Astrocyte (in vitro differentiated cells and primary cell): ENCODE measurements around the gene PRKD1. TPM values are rescaled to one million over a fixed set of nuclear protein-coding genes. Genes with fewer than 3 reads are reported as not detected.

ENCODE experiments used
- DNase-seq: peaks from one replicate; pipeline ENCODE4 v3.0.0-alpha.2; 2010; ENCODE audit warnings: low read depth
- FAIRE-seq: peaks from 2 replicates; lab custom pipeline; 2011; peaks lifted over from hg19 to GRCh38; lab: Jason Lieb, UNC
- H2AFZ ChIP-seq: 2 replicates; pipeline ENCODE4 v1.6.0; 2012; ENCODE audit warnings: low read depth, low read length, inconsistent platforms
- H3K27ac ChIP-seq: 2 replicates; pipeline ENCODE4 v1.5.1; 2011; ENCODE audit warnings: low read depth, low read length, inconsistent platforms
- H3K27me3 ChIP-seq: 2 replicates; pipeline ENCODE4 v1.6.0; 2011; ENCODE audit warnings: low read length, inconsistent platforms; ENCODE audit not compliant: insufficient read depth
- H3K36me3 ChIP-seq: 2 replicates; pipeline ENCODE4 v1.5.1; 2011; ENCODE audit warnings: low read length, inconsistent platforms; ENCODE audit not compliant: insufficient read depth
- H3K4me1 ChIP-seq: 2 replicates; pipeline ENCODE4 v1.5.1; 2011; ENCODE audit warnings: low read length, inconsistent platforms; ENCODE audit not compliant: insufficient read depth
- H3K4me2 ChIP-seq: 2 replicates; pipeline ENCODE4 v1.6.0; 2012; ENCODE audit warnings: low read length, inconsistent platforms
- H3K4me3 ChIP-seq: 2 replicates; pipeline ENCODE4 v1.5.1; 2011; ENCODE audit warnings: low read depth, mild to moderate bottlenecking, low read length, inconsistent platforms; ENCODE audit not compliant: insufficient read depth
- H3K79me2 ChIP-seq: 2 replicates; pipeline ENCODE4 v1.6.0; 2012; ENCODE audit warnings: mild to moderate bottlenecking, low read length, inconsistent platforms; ENCODE audit not compliant: insufficient read depth
- H3K9ac ChIP-seq: 2 replicates; pipeline ENCODE4 v1.6.0; 2012; ENCODE audit warnings: mild to moderate bottlenecking, low read length, inconsistent platforms
- H3K9me3 ChIP-seq: 2 replicates; pipeline ENCODE4 v1.5.1; 2012; ENCODE audit warnings: low read depth, mild to moderate bottlenecking, low read length, inconsistent platforms; ENCODE audit not compliant: insufficient read depth
- H4K20me1 ChIP-seq: 2 replicates; pipeline ENCODE4 v1.6.0; 2012; ENCODE audit warnings: low read length, inconsistent platforms; ENCODE audit not compliant: insufficient read depth
- H3K27ac Mint-ChIP-seq: one replicate; pipeline ENCODE4 v1.8.0; 2021; ENCODE audit warnings: mild to moderate bottlenecking, mixed read lengths; ENCODE audit not compliant: unreplicated experiment
- H3K27me3 Mint-ChIP-seq: one replicate; pipeline ENCODE4 v1.8.0; 2021; ENCODE audit warnings: low read depth, mixed read lengths; ENCODE audit not compliant: unreplicated experiment
- H3K36me3 Mint-ChIP-seq: one replicate; pipeline ENCODE4 v1.8.0; 2021; ENCODE audit warnings: low read depth, mixed read lengths; ENCODE audit not compliant: unreplicated experiment
- H3K4me1 Mint-ChIP-seq: one replicate; pipeline ENCODE4 v1.8.0; 2021; ENCODE audit warnings: low read depth, mixed read lengths; ENCODE audit not compliant: unreplicated experiment
- H3K4me3 Mint-ChIP-seq: one replicate; pipeline ENCODE4 v1.8.0; 2021; ENCODE audit warnings: mild to moderate bottlenecking, moderate library complexity, mixed read lengths; ENCODE audit not compliant: unreplicated experiment
- H3K9me3 Mint-ChIP-seq: one replicate; pipeline ENCODE4 v1.8.0; 2021; ENCODE audit warnings: mild to moderate bottlenecking, mixed read lengths; ENCODE audit not compliant: unreplicated experiment
- CTCF ChIP-seq: IDR thresholded peaks from 2 replicates; pipeline ENCODE4 v1.5.1; 2011; ENCODE audit warnings: low read depth, mild to moderate bottlenecking, inconsistent platforms, low read length, moderate library complexity; ENCODE audit not compliant: insufficient read depth
- EZH2 ChIP-seq: IDR thresholded peaks from 2 replicates; pipeline ENCODE4 v1.6.1; 2012; ENCODE audit warnings: mild to moderate bottlenecking, low read length, inconsistent platforms; ENCODE audit not compliant: insufficient read depth
- total RNA-seq: library from RNA; stranded (reverse); gene quantifications from 2 replicates; pipeline ENCODE4 v1.2.1, GENCODE V29; 2021

PRKD1 gene
- total RNA-seq, 1 donor from 2014 or later, result 5.9 TPM

DNA sequence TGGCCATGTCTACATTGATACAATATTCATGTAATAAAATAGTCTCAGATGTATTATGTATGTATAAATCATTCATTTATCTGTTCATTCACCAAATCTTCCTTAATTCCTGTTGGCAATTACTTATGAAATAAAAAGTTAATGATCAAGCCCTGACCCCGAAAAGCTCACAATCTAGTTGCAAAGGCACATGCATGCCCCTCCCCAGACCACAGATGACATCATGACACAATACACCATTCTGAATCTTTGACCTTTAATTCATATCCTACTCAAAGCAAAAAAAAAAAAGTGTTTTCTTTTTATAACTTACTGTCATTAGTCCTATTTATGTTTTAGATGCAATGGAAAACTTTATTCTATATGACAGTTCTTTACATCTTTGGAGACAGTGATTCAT lies 346.9 kb downstream of the PRKD1 start:
- TF ChIP-seq EZH2 (no peak), CTCF (no peak)
- Mint-ChIP-seq H3K4me1 (peaks cover 6% of the 10 kb centered on the region), H3K9me3 (no peaks in the 10 kb centered on the region), H3K27me3 (no peaks in the 10 kb centered on the region), H3K36me3 (no peaks in the 10 kb centered on the region), H3K27ac (no peak overlapping the region), H3K4me3 (no peak overlapping the region)
- Histone ChIP-seq H3K9ac (no peak overlapping the region), H3K4me2 (no peak overlapping the region), H3K4me3 (no peak overlapping the region), H3K79me2 (no peaks in the 10 kb centered on the region), H3K36me3 (no peaks in the 10 kb centered on the region), H3K27me3 (no peaks in the 10 kb centered on the region), H4K20me1 (no peaks in the 10 kb centered on the region), H2AFZ (no peak overlapping the region), H3K27ac (no peak overlapping the region), H3K4me1 (no peaks in the 10 kb centered on the region), H3K9me3 (no peaks in the 10 kb centered on the region)
- FAIRE-seq (no peak), DNase-seq (no peak)

- H3K9me3 Mint-ChIP-seq, result no peaks in the 10 kb centered on the region
- DNase-seq (no peak), FAIRE-seq (no peak)
- H3K4me1 Mint-ChIP-seq, result peaks cover 1% of the 10 kb centered on the region
- Histone ChIP-seq H3K4me2 (no peak overlapping the region), H2AFZ (no peak overlapping the region), H3K9me3 (no peaks in the 10 kb centered on the region), H3K36me3 (no peaks in the 10 kb centered on the region), H3K79me2 (no peaks in the 10 kb centered on the region), H3K4me3 (no peak overlapping the region), H3K4me1 (no peaks in the 10 kb centered on the region), H3K27me3 (no peaks in the 10 kb centered on the region), H3K9ac (no peak overlapping the region), H4K20me1 (no peaks in the 10 kb centered on the region), H3K27ac (no peak overlapping the region)
- no peaks in the 10 kb centered on the region for H3K36me3 Mint-ChIP-seq
- H3K27ac Mint-ChIP-seq, result no peak overlapping the region
- H3K4me3 Mint-ChIP-seq, result no peak overlapping the region
- H3K27me3 Mint-ChIP-seq, result no peaks in the 10 kb centered on the region
- TF ChIP-seq CTCF, result no peak
- TF ChIP-seq EZH2, result no peak
Measured at GRCh38 chr14:29579838-29580237, 347.8 kb downstream of the PRKD1 start.

DNA sequence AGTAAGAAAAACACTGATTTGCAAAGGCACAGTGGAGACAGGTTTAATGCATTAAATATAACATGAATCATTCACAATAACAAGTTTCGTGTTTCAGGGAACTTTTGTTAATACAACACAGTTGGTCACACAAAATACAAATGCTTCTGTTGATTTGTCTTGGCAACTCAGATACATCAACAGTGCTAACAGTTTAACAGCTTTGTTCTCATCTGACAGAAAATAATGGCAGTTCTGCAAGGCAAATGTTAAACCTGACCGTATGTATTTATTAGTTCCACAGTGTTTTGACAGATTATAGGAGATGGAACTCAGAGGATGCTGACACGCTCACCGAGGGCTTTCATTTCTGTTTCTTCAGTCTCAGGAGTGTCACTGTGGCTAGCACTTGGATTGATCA lies 350.7 kb downstream of the PRKD1 start:
- H3K36me3 ChIP-seq, result no peaks in the 10 kb centered on the region
- DNase-seq, result no peak
- H3K27me3 ChIP-seq, result no peaks in the 10 kb centered on the region
- no peak overlapping the region for H2AFZ ChIP-seq
- TF ChIP-seq EZH2 (no peak), CTCF (no peak)
- no peaks in the 10 kb centered on the region for H4K20me1 ChIP-seq
- no peaks in the 10 kb centered on the region for H3K9me3 ChIP-seq
- no peak overlapping the region for H3K4me3 ChIP-seq
- no peak overlapping the region for H3K4me2 ChIP-seq
- H3K9ac ChIP-seq, result no peak overlapping the region
- H3K27ac ChIP-seq, result no peak overlapping the region
- H3K9me3 Mint-ChIP-seq, result no peaks in the 10 kb centered on the region
- H3K4me1 Mint-ChIP-seq, result no peaks in the 10 kb centered on the region
- H3K27ac Mint-ChIP-seq, result no peak overlapping the region
- no peak overlapping the region for H3K4me3 Mint-ChIP-seq
- FAIRE-seq, result no peak
- no peaks in the 10 kb centered on the region for H3K79me2 ChIP-seq
- no peaks in the 10 kb centered on the region for H3K4me1 ChIP-seq
- no peaks in the 10 kb centered on the region for H3K36me3 Mint-ChIP-seq
- no peaks in the 10 kb centered on the region for H3K27me3 Mint-ChIP-seq
